PC-9 (cell line): Measurements from ENCODE around the gene E2F2.

Experiments used
- EZH2 ChIP-seq: fragments of 200-600 bp; sonication (generic); IDR thresholded peaks from 2 replicates; pipeline ENCODE4 v1.8.0; 2017; ENCODE audit warnings: antibody characterized with exemption, low read depth
- TF ChIP-seq, protein P1 (sequence below): fragments of 200-600 bp; sonication (generic); conservative IDR thresholded peaks from 2 replicates; pipeline ENCODE4 v1.6.1; 2017; ENCODE audit warnings: mixed run types, antibody characterized with exemption, mild to moderate bottlenecking, moderate library complexity

DNA sequence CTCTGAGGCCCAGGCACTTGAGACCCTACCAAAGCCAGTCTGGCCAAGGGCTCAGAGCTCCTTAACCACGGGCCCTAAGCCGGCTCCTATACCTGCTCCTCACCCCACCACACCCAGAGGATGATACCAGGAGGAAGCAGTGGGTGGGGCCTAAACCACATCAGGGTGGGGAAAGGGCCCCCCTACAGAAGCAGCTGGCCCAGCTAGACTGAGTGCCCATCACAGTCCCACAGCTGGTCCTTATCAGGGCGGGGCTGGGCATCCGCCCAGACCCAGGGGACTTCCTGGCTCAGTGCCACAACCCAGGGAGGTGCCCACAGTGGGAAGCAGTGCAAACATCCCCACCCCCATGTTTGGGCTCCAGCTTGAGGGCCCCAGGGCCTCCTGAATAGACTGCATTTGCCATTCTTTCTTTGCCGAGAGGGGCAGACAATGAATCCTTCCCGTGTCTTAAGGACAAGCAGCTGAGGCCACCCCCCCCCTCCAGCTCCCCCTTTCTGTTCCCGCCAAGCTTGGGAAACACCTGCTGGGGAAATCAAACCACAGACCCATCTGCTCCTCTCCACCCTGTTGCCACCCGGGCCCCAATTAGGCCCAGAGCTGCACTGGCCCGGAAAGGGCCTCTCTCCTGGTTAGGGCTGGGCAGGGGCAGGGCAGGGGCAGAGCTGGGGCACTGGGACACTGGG lies 6.2 kb downstream of the E2F2 start:
- TF ChIP-seq EZH2, result no peak
- TF ChIP-seq, protein P1, sequence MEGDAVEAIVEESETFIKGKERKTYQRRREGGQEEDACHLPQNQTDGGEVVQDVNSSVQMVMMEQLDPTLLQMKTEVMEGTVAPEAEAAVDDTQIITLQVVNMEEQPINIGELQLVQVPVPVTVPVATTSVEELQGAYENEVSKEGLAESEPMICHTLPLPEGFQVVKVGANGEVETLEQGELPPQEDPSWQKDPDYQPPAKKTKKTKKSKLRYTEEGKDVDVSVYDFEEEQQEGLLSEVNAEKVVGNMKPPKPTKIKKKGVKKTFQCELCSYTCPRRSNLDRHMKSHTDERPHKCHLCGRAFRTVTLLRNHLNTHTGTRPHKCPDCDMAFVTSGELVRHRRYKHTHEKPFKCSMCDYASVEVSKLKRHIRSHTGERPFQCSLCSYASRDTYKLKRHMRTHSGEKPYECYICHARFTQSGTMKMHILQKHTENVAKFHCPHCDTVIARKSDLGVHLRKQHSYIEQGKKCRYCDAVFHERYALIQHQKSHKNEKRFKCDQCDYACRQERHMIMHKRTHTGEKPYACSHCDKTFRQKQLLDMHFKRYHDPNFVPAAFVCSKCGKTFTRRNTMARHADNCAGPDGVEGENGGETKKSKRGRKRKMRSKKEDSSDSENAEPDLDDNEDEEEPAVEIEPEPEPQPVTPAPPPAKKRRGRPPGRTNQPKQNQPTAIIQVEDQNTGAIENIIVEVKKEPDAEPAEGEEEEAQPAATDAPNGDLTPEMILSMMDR, result no peak
